Adipocyte (in vitro differentiated cells): ENCODE results near the gene LDLRAD1.
"Not testable (repeated sequence)": the region's sequence is repeated elsewhere in the genome, so short reads cannot be mapped to it uniquely, and the experiment has no call there.

Source experiments
- DNase-seq: peaks from one replicate; pipeline ENCODE4 v3.0.0-alpha.2; 2015; ENCODE audit warnings: low read depth
- H3K27me3 ChIP-seq: replicated peaks from 2 replicates; pipeline ENCODE4 v1.7.0; 2013; ENCODE audit warnings: mild to moderate bottlenecking, low read length, moderate library complexity; ENCODE audit not compliant: control insufficient read depth, insufficient read depth
- H3K36me3 ChIP-seq: 2 replicates; pipeline ENCODE4 v1.7.0; 2013; ENCODE audit warnings: low read length, mild to moderate bottlenecking, moderate library complexity; ENCODE audit not compliant: control insufficient read depth, insufficient read depth, severe bottlenecking
- H3K4me1 ChIP-seq: 2 replicates; pipeline ENCODE4 v1.7.0; 2013; ENCODE audit warnings: mild to moderate bottlenecking, low read length, moderate library complexity; ENCODE audit not compliant: control insufficient read depth, insufficient read depth
- H3K4me3 ChIP-seq: 2 replicates; pipeline ENCODE4 v1.7.0; 2013; ENCODE audit warnings: mild to moderate bottlenecking, low read length, moderate library complexity
- H3K9ac ChIP-seq: 2 replicates; pipeline ENCODE4 v1.7.0; 2013; ENCODE audit warnings: mild to moderate bottlenecking, low read length, moderate library complexity
- H3K9me3 ChIP-seq: 2 replicates; pipeline ENCODE4 v1.7.0; 2013; ENCODE audit warnings: mild to moderate bottlenecking, low read length, moderate library complexity; ENCODE audit not compliant: control insufficient read depth

Gene LDLRAD1

DNA sequence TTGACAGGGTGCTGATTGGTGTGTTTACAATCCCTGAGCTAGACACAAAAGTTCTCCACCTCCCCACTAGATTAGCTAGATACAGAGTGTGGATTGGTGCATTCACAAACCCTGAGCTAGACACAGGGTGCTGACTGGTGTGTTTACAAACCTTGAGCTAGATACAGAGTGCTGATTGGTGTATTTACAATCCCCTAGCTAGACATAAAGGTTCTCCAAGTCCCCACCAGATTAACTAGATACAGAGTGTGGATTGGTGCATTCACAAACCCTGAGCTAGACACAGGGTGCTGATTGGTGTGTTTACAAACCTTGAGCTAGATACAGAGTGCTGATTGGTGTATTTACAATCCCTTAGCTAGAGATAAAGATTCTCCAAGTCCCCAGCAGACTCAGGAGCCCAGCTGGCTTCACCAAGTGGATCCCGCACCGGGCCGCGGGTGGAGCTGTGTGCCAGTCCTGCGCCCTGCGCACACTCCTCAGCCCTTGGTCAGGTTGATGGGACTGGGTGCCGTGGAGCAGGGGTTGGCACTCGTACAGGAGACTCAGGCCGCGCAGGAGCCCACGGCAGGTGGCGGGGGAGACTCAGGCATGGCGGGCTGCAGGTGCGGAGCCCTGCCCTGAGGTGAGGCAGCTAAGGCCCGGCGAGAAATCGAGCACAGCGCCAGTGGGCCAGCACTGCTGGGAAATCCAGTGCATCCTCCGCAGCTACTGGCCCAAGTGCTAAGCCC lies 14.1 kb downstream of the LDLRAD1 start:
- not testable (repeated sequence) for DNase-seq, H3K9ac ChIP-seq, H3K9me3 ChIP-seq, H3K4me3 ChIP-seq, H3K36me3 ChIP-seq, H3K4me1 ChIP-seq
- H3K27me3 ChIP-seq, result peaks cover 39% of the 10 kb centered on the region

DNA sequence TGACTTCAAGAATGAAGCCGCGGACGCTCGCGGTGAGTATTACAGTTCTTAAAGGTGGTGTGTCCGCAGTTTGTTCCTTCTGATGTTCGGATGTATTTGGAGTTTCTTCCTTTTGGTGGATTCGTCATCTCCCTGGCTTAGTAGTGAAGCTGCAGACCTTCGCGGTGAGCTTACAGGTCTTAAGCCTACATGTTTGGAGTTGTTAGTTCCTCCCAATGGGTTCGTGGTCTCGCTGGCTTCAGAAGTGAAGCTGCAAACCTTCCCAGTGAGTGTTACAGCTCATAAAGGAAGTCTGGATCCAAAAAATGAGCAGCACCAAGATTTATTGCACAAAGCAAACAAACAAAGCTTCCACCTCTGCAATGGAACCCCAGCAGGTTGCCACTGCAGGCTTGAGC lies 14.7 kb downstream of the LDLRAD1 start:
- H3K4me3 ChIP-seq, result no peak overlapping the region
- H3K27me3 ChIP-seq, result peaks cover 32% of the 10 kb centered on the region
- H3K9ac ChIP-seq, result no peak overlapping the region
- no peaks in the 10 kb centered on the region for H3K9me3 ChIP-seq
- no peaks in the 10 kb centered on the region for H3K36me3 ChIP-seq
- H3K4me1 ChIP-seq, result no peaks in the 10 kb centered on the region
- no peak for DNase-seq

DNA sequence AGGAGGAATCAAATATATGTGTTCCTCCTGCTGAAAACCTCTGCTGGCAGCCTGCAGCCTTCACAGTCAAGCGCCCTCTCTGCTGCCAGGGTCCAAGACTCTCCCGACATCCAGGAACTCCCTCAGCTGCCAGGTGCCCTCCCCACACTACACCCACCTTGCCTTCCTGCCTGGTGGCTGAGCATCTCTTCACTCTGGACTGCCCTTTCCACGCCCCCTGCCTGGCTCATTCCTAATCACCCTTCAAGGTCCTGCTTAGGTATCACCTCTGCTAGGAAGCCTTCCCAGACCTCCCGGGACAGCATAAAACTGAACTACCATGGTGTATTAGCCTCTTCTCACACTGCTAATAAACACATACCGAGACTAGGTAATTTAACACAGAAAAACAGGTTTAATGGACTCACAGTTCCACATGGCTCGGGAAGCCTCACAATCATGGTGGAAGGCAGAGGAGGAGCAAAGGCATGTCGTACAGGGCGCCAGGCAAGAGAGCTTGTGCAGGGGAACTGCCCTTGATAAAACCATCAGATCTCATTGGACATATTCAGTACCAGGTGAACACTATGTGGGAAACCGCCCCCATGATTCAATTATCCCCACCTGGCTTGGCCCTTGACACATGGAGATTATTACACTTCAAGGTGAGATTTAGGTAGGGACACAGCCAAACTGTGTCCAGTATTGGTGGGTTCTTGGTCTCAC lies 15.3 kb downstream of the LDLRAD1 start:
- Histone ChIP-seq H3K27me3 (peaks cover 27% of the 10 kb centered on the region), H3K9ac (no peak overlapping the region), H3K4me3 (no peak overlapping the region), H3K4me1 (no peaks in the 10 kb centered on the region), H3K36me3 (no peaks in the 10 kb centered on the region), H3K9me3 (no peaks in the 10 kb centered on the region)
- no peak for DNase-seq

GRCh38 chr1:54001591-54001990 lies 16.4 kb downstream of the LDLRAD1 start:
- Histone ChIP-seq H3K4me1 (no peaks in the 10 kb centered on the region), H3K9me3 (no peaks in the 10 kb centered on the region), H3K4me3 (no peak overlapping the region), H3K9ac (no peak overlapping the region), H3K27me3 (peaks cover 26% of the 10 kb centered on the region), H3K36me3 (no peaks in the 10 kb centered on the region)
- no peak for DNase-seq

- no peak overlapping the region for H3K9ac ChIP-seq
- H3K4me3 ChIP-seq, result no peak overlapping the region
- no peaks in the 10 kb centered on the region for H3K36me3 ChIP-seq
- DNase-seq, result no peak
- no peaks in the 10 kb centered on the region for H3K9me3 ChIP-seq
- H3K4me1 ChIP-seq, result no peaks in the 10 kb centered on the region
- H3K27me3 ChIP-seq, result peaks cover 22% of the 10 kb centered on the region
These were observed 18.1 kb downstream of the LDLRAD1 start for GRCh38 chr1:53999920-54000319.

GRCh38 chr1:53998223-53998622 lies 19.8 kb downstream of the LDLRAD1 start:
- Histone ChIP-seq H3K9me3 (no peaks in the 10 kb centered on the region), H3K9ac (no peak overlapping the region), H3K36me3 (no peaks in the 10 kb centered on the region), H3K4me1 (no peaks in the 10 kb centered on the region), H3K27me3 (peaks cover 19% of the 10 kb centered on the region), H3K4me3 (no peak overlapping the region)
- no peak for DNase-seq

DNA sequence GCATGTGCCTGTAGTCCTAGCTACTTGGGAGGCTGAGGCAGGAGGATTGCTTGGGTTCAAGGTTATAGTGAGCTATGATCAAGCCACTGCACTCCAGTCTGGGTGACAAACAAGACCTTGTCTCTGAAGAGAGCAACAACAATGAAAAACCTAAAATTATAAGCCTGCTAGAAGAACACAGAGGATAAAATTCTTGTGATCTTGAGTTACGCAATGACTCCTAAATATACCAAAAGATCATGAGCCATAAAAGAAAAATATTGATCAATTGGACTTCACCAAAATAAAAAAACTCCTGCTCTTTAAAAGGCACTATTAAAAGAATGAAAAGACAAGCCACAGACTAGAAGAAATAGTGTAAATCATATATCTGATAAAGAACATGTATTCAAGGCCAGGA lies 22.3 kb downstream of the LDLRAD1 start:
- H3K4me1 ChIP-seq, result no peaks in the 10 kb centered on the region
- no peak for DNase-seq
- H3K36me3 ChIP-seq, result no peaks in the 10 kb centered on the region
- H3K4me3 ChIP-seq, result no peak overlapping the region
- H3K9ac ChIP-seq, result no peak overlapping the region
- H3K27me3 ChIP-seq, result no peaks in the 10 kb centered on the region
- H3K9me3 ChIP-seq, result peaks cover 3% of the 10 kb centered on the region

DNA sequence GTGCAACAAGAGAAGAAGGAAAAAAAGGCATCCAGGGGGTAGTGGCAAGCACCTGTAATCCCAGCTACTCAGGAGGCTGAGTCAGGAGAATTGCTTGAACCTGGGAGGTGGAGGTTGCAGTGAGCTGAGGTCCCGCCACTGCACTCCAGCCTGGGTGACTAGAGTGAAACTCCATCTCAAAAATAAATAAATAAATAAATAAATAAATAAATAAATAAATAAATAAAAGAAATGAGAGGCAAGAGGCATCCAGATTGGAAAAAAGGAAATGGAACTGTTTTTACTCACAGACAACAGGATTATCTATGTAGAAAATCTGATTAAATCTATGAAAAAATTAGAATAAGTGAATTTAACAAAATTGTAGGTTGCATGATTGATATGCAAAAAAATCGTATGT lies 23.5 kb downstream of the LDLRAD1 start:
- not testable (repeated sequence) for H3K36me3 ChIP-seq, H3K4me3 ChIP-seq, DNase-seq, H3K27me3 ChIP-seq, H3K4me1 ChIP-seq, H3K9me3 ChIP-seq, H3K9ac ChIP-seq

- H3K9me3 ChIP-seq, result peaks cover 3% of the 10 kb centered on the region
- DNase-seq, result no peak
- peaks cover 5% of the 10 kb centered on the region for H3K4me1 ChIP-seq
These were observed 25.7 kb downstream of the LDLRAD1 start for GRCh38 chr1:53992085-53992874.

GRCh38 chr1:53987880-53988279 lies 30.1 kb downstream of the LDLRAD1 start:
- no peaks in the 10 kb centered on the region for H3K27me3 ChIP-seq
- no peak for DNase-seq
- H3K9me3 ChIP-seq, result peaks cover 3% of the 10 kb centered on the region
- H3K4me1 ChIP-seq, result peaks cover 6% of the 10 kb centered on the region
- no peak overlapping the region for H3K9ac ChIP-seq
- H3K4me3 ChIP-seq, result no peak overlapping the region
- no peaks in the 10 kb centered on the region for H3K36me3 ChIP-seq

More at GRCh38 chr1:53992085-53992874, 25.7 kb downstream of the LDLRAD1 start:
- Histone ChIP-seq H3K9ac (no peak overlapping the region), H3K36me3 (no peaks in the 10 kb centered on the region), H3K4me3 (no peak overlapping the region), H3K27me3 (no peaks in the 10 kb centered on the region)

DNA sequence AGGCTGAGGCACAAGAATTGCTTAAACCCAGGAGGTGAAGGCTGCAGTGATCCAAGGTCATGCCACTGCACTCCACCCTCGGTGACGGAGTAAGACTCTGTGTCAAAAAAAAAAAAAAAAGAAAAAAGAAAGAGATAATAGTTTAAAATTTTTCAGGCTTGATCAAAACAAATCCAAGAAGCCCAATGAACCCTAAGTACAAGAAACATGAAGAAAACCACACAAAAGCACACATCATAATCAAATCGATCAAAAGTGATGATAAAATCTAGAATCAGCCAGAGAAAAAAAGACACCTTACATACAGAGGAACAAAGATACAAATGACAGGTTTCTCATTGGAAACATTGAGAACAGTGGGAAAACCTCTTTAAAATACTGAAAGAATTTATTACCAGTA lies 31.5 kb downstream of the LDLRAD1 start:
- peaks cover 15% of the 10 kb centered on the region for H3K4me1 ChIP-seq
- no peaks in the 10 kb centered on the region for H3K36me3 ChIP-seq
- H3K9ac ChIP-seq, result no peak overlapping the region
- H3K27me3 ChIP-seq, result no peaks in the 10 kb centered on the region
- H3K9me3 ChIP-seq, result no peaks in the 10 kb centered on the region
- no peak for DNase-seq
- H3K4me3 ChIP-seq, result no peak overlapping the region
